Stimulated activated CD8-positive, alpha-beta memory T cell treated with anti-CD3 and anti-CD28 coated beads, Interleukin-7, amount 100 ng/mL, for 24 hours (primary cell): ENCODE measurements around the gene TICAM1.
"Not testable (repeated sequence)": the region's sequence is repeated elsewhere in the genome, so short reads cannot be mapped to it uniquely, and the experiment has no call there.

ENCODE experiments used
- DNase-seq: peaks from one replicate; pipeline ENCODE4 v3.0.0-alpha.2; 2020; ENCODE audit warnings: low read depth

Gene TICAM1

DNA sequence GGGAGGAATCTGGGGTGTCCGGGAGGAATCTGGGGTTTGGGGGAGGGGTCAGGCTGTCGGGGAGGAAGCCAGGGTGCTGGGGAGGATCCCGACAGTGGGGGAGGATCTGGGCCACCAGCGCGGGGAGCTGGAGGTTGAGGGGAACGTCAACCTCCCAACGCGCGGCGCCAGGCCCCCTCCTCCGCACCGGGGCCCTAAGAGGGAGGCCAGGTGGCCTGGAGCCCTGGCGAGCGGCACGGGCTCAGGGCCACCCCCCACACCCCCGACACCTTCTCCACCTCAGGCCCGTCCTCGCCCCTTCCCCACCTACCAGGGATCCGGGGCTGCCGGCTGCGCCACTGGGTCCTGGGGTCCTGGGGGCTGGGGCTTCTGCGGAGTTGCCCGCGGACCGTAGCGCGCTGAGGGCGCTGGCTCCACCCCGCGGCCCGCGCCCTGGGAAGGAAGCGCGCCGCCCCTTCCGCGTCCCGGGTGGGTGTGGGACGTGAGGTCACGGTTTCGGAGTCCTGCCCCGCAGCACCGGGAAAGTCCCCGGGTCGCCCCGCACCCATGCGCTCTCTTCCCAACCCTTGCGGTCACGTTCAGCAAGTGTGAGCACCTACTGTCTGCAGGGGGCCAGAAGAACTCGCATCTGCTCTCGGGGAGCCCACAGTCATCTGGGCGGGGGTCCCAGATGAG, at the start of gene TICAM1:
TICAM1 (minus strand) TSS at position 409 of the 675 bp plus-strand sequence. CDS start 13,335 bp downstream, outside the sequence.
- DNase-seq = peak; percentile 55

DNA sequence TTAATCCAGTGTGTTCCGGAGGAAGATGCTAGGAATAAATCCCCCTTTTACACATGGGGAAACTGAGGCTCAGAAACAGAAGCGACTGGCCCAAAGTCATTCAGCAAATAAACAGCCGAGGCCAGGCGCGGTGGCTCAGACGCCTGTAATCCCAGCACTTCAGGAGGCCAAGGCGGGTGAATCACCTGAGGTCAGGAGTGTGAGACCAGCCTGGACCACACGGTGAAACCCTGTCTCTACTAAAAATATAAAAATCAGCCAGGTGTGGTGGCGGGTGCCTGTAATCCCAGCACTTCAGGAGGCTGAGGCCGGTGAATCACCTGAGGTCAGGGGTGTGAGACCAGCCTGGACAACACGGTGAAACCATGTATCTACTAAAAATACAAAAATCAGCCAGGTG, 47.5 kb upstream of the TICAM1 start:
- DNase-seq = no peak

- no peak for DNase-seq
Observed at GRCh38 chr19:4878491-4878968, 47.0 kb upstream of the TICAM1 start.

- no peak for DNase-seq
Observed at GRCh38 chr19:4877753-4878490, 46.4 kb upstream of the TICAM1 start.

DNA sequence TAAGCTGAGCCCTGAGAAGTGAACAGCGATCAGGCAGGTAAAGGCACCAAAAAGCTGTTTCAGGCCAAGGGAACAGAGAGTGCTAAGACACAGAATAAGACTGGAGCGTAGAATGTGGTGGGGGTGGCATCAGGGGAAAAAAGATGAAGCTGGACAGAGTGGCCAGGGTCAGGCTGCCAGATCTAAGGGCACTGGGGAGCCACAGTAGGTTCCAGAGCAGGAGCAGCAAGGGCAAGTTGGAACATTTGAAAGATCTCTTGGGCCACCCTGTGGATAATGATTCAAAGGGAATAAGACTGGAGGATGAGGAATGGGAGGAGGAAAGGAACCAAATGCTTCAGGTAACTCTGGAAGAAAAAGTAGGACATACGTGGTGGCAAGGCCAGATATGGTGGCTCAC, 42.4 kb upstream of the TICAM1 start:
- no peak for DNase-seq

GRCh38 chr19:4871711-4872110, 40.2 kb upstream of the TICAM1 start:
- no peak for DNase-seq

DNA sequence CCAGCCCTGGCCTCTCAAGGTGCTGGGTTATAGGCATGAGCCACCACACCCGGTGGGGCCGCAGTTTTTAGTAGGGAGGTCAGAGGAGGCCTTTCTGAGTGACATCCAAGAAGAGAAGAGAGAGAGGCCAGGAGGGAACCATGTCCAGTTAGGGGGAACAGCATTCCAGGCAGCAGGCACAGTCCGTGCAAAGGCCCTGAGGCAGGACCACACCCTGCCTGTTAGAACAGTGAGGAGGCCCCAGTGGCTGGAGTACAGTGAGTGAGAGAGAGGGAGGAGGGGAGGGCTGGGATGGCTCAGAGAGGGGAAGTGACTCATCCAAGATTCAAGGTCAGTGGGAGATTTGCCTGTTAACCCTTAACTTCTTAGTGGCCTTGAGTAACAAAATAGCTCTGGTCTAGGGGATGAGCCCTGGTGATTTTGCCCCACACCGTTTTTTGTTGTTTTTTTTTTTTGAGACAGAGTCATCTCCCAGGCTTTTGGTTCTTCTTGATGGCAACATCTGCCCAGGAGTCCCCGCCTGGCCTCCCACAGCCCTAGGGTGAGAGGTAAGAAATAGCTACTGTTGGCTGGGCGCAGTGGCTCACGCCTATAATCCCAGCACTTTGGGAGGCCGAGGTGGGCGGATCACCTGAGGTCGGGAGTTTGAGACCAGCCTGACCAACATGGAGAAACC, 38.7 kb upstream of the TICAM1 start:
- DNase-seq = no peak

DNA sequence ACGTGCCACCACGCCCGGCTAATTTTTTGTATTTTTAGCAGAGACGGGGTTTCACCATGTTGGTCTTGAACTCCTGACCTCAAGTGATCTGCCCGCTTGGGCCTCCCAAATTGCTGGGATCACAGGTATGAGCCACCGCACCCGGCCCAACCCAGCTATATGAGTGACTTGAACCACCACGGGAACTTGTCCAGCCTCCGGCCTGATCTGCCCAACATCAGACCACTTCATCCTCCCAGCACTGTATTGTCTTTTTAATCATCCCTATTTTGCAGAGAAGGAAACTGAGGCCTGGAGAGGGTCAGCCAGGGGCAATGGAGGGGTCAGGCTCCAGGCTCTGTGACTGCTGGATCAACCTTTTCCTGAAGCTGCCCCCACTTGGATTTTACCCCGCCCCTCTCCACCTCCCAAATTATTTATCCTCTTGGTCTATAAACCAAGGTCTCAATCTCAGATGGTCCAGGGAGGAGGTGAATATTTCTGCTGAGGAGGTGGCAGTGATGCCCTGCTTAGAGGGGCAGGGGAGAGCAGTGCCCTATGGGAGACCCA, 36.8 kb upstream of the TICAM1 start:
- no peak for DNase-seq

- DNase-seq = peak; percentile 92
Observed at GRCh38 chr19:4867534-4868285, 36.2 kb upstream of the TICAM1 start, which contains the start of gene PLIN3. Gene PLIN3, minus strand, starts transcription at chr19:4867667. Its CDS starts 6,273 bp downstream, at chr19:4861394.

GRCh38 chr19:4866595-4867424, 35.3 kb upstream of the TICAM1 start:
- no peak for DNase-seq

GRCh38 chr19:4861147-4861546, 29.6 kb upstream of the TICAM1 start:
- no peak for DNase-seq

GRCh38 chr19:4859697-4860096, 28.2 kb upstream of the TICAM1 start:
- no peak for DNase-seq

DNA sequence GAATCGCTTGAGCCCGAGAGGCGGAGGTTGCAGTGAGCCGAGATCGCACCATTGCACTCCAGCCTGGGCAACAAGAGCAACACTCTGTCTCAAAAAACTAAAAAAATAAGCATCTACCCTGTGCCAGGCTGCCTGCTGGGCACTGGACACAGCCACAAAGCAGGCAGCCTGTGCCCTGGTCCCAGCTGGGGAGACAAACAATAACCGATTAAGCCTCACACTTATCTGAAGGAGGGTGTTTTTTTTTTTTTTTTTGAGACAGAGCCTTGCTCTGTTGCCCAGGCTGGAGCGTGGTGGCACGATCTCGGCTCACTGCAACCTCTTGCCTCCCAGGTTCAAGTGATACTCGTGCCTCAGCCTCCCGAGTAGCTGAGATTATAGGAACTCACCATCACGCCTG, 25.0 kb upstream of the TICAM1 start:
- not testable (repeated sequence) for DNase-seq

DNA sequence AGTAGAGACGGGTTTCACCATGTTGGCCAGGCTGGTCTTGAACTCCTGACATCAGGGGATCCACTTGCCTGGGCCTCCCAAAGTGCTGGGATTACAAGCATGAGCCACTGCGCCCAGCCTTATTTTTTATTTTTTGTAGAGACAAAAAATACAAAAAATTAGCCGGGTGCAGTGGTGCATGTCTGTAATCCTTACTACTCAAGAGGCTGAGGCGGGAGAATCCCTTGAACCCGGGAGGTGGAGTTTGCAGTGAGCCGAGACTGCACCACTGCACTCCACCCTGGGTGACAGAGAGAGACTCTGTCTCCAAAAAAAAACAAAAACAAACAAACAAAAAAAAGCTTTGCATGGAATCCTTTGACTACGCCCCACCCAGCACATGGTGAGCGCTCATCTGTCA, 22.0 kb upstream of the TICAM1 start:
- DNase-seq = not testable (repeated sequence)

DNA sequence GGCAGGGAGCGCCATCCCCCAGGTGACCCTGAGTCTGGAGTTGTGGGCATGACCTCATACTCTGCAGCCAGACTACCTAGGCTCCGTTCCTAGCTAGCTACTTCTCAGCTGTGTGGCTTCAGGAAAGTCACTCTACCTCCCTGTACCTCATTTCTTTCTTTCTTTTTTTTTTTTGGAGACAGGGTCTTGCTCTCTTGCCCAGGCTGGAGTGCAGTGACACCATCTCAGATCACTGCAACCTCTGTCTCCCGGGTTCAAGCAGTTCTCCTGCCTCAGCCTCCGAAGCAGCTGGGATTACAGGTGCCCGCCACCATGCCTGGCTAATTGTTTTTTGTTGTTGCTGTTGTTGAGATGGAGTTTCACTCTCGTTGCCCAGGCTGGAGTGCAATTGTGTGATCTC, 21.0 kb upstream of the TICAM1 start:
- DNase-seq = no peak

DNA sequence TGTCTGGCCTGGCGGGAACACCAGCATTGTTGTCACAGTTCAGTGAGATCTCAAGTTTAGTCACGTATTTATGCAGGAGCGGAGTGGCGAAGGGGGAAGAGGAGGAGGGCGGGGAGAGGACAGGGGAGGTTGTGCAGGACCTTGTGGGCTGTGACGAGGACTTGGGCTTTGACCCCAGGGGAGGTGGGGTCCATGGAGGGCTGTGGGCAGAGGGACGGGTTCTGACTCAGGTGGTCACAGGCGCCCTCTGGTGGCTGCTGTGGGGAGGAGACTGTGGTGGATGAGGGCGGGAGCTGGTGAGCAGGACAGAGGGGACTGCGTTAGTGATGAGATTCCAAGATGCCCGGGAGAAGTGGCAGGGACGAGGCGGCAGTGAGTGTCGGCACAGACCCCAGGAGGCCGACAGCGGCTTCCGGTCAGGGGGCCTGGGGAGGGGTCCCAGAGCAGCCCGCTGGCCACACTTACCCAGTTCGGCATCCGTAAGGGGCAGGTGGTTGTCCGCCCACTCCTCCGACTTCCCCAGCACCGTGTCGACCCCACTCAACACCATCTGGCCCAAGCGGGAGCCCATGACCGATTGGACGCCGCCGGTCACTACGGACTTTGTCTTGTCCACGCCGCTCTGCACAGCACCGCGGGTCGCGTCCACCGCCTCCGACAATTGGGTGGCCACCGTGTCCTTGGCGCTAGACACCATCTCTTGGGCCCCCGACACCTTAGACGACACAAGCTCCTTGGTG, 20.2 kb upstream of the TICAM1 start:
- DNase-seq = peak; percentile 61

- no peak for DNase-seq
Observed at GRCh38 chr19:4849019-4849418, 17.5 kb upstream of the TICAM1 start.

DNA sequence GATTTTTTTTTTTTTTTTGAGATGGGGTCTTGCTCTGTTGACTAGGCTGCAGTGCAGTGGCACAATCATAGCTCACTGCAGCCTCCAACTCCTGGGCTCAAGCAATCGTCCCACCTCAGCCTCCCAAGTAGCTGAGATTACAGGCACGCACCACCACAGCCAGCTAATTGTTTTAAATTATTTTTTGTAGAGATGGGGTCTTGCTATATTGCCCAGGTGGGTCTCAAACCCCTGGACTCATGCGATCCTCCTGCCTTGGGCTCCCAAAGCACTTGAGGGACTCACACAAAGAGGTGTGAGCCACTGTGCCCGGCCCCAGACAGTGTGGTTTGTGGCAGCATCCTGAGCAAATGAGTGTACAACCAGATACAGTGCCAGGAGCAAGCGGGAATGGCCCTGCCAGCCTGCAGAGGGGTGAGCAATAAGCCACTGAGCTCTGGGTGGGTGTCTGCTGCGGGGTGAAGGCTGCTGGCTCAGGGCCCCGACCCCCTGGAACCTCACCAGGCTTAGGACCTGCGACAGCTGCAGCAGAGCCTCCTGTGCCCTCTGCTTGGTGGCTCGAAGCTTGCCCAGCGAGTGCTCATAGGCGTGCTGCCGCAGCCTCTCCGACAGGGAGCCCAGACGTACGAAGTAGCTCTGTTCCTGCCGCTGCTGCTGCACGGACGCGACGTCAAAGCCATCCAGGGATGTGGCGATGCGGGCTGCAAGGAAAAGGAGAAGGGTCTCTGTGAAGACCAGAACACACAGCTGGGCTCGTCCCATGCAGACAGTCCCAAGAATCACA, 15.9 kb upstream of the TICAM1 start:
- no peak for DNase-seq

GRCh38 chr19:4845975-4846374, 14.5 kb upstream of the TICAM1 start:
- not testable (repeated sequence) for DNase-seq
